Activated CD4-positive, alpha-beta T cell treated with anti-CD3 and anti-CD28 coated beads for 36 hours (primary cell): ENCODE data around the gene TRMT13. TPM values are rescaled to one million over a fixed set of nuclear protein-coding genes. Genes with fewer than 3 reads are reported as not detected.

Source experiments
- ATAC-seq: fragments of 200-7000 bp; cut with Tn5 transposase; one replicate; pipeline ENCODE4 v1.10.0; 2021; ENCODE audit warnings: mild to moderate bottlenecking, moderate library complexity
- CTCF ChIA-PET: fragments of 350-600 bp; sonication (Branson Sonifier 250); formaldehyde crosslinking; loops from one replicate; lab custom pipeline; 2021; ENCODE audit warnings: antibody characterized with exemption; lab: Charles Lee
- POLR2A ChIA-PET: fragments of 350-600 bp; sonication (Branson Sonifier 250); formaldehyde crosslinking; loops from one replicate; lab custom pipeline; 2021; ENCODE audit warnings: antibody characterized with exemption, inconsistent platforms; lab: Charles Lee
- DNase-seq: peaks from one replicate; pipeline ENCODE4 v3.0.0-alpha.2; 2020
- H3K27ac Mint-ChIP-seq: one replicate; pipeline ENCODE4 v1.8.0; 2021; ENCODE audit warnings: mixed read lengths
- H3K27me3 Mint-ChIP-seq: one replicate; pipeline ENCODE4 v1.8.0; 2021; ENCODE audit warnings: mixed read lengths
- H3K36me3 Mint-ChIP-seq: one replicate; pipeline ENCODE4 v1.8.0; 2021; ENCODE audit warnings: low read depth, mixed read lengths
- H3K4me1 Mint-ChIP-seq: one replicate; pipeline ENCODE4 v1.8.0; 2021; ENCODE audit warnings: mixed read lengths
- H3K4me3 Mint-ChIP-seq: one replicate; pipeline ENCODE4 v1.8.0; 2021; ENCODE audit warnings: mild to moderate bottlenecking, moderate library complexity, mixed read lengths
- H3K9me3 Mint-ChIP-seq: one replicate; pipeline ENCODE4 v1.8.0; 2021; ENCODE audit warnings: low read depth, mixed read lengths
- intact Hi-C, 2 experiments: fragments of 100-400 bp; cut with DNase I in 1 of 2; cut with micrococcal nuclease in 1 of 2; formaldehyde crosslinking; loops; one replicate each; pipeline versions ENCODE4 v1.14.2 to v1.15.1; 2022 to 2024; cut with DNase I, micrococcal nuclease
- total RNA-seq, 2 experiments: library from RNA; stranded (reverse); gene quantifications; one replicate each; pipeline ENCODE4 v1.2.3, GENCODE V29; 2021

Gene TRMT13
- total RNA-seq, 2 experiments from 2014 or later = 19.0 to 20.2 TPM

DNA sequence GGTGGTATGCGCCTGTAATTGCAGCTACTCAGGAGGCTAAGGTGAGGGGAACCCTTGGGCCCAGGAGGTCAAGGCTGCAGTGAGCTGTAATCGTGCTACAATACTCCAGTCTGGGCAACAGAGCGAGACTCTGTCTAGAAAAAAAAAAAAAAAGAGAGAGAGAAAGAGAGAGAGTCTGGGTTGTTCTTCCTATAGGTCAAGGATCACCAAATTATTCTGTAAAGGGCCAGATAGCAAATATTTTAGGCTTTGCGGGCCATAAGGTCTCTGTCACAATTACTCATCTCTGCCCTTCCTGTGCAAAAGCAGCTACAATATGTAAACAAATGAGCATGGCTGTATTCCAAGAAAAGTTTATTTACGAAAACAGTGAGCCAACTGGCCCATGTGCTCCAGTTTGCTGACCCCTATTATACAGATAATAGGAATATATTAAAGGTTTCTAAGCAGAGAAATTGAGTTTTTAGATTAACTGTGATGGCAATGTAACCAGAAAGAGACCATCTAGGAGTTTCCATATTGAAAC, 2.3 kb upstream of the TRMT13 start:
- POLR2A ChIA-PET = interaction anchor here (0.7 kb wide), 1 partner anchor 43 kb away, joined by 3 read pairs; no protein-coding TSS in a partner anchor
- H3K4me1 Mint-ChIP-seq = peaks cover 32% of the 10 kb centered on the region
- no peak for DNase-seq

DNA sequence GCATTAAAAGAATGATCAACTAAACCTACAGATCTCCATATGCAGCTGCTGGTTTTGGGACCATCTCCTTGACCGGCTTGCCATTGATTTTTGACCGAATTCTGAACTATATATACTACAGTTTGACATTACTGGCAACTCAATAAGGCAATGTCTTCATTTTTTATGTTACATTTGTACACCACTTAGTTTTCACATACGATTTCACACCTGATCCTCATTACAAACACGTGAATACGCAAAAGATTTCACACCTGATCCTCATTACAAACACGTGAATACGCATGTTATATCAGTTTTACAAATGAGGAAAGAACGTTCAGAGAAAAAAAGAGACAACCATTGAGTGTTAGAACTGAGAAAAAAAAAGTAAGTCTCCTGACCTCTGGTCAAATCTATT, 1.3 kb upstream of the TRMT13 start:
- Mint-ChIP-seq H3K36me3 (peaks cover 6% of the 10 kb centered on the region), H3K4me3 (peak overlapping the region; percentile 98), H3K9me3 (no peaks in the 10 kb centered on the region), H3K27ac (peak overlapping the region; percentile 98), H3K4me1 (peaks cover 32% of the 10 kb centered on the region), H3K27me3 (no peaks in the 10 kb centered on the region)
- POLR2A ChIA-PET = no interaction called here
- intact Hi-C loops = loop anchor here (1.0 to 5.0 kb wide), 9 partner anchors 94 to 327 kb away; partner anchors contain the start of genes AGL (in 1 of the 2), CDC14A (in 1 of the 2), DBT (in 1 of the 2) and RTCA (in 1 of the 2)
- CTCF ChIA-PET = no interaction called here
- ATAC-seq (no peak), DNase-seq (no peak)

More for the DNA sequence above, 2.3 kb upstream of the TRMT13 start:
- H3K27me3 Mint-ChIP-seq = no peaks in the 10 kb centered on the region
- ATAC-seq = no peak
- intact Hi-C loops = loop anchor here in 1 of 2 experiments (5.0 kb wide), 1 partner anchor 278 kb away; the partner anchor contains the start of gene AGL
- CTCF ChIA-PET = no interaction called here
- H3K4me3 Mint-ChIP-seq = no peak overlapping the region
- H3K9me3 Mint-ChIP-seq = no peaks in the 10 kb centered on the region
- H3K36me3 Mint-ChIP-seq = peaks cover 12% of the 10 kb centered on the region
- H3K27ac Mint-ChIP-seq = no peak overlapping the region

DNA sequence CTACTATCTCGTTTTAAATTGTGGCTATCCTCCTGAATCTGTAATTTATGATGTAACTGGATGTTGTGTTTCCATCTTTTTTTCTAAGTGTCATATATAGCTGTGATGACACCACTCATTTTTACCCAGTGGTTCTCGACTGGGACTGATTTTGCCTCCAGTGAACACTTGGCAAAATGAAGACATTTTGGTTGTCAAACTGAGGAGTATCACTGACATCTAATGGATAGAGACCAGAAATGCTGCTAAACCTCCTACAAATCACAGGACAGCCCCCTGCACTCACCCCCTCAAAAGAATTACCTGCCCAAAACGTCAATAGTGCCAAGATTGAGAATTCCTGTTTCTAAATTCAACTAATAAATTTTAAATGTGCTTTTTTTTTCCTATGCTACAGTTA, 1.9 kb downstream of the TRMT13 start:
- CTCF ChIA-PET = interaction anchor here (3.6 kb wide), 1 partner anchor 325 kb away, joined by 22 read pairs; no protein-coding TSS in a partner anchor
- H3K4me3 Mint-ChIP-seq = no peak overlapping the region
- no peak for ATAC-seq

DNA sequence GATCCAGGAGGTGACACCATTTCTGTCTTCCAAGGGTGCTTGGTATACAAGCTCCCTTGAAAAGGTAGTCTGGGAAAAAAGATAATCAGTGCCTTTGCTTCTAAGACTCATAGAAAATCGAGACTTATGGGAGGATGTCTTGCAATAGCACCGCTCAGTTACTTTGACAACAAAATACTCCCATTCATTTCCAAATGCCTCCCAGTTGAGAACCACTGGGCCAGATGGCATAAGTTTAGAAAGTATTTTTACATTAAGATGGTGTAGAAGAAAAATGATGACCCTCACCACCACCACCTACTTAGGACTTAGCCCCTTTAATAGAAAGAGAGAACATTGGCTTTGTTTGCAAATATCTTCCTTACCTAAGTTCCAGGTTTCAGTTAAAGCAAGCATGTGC, 4.6 kb downstream of the TRMT13 start:
- ChIA-PET CTCF (no interaction called here), POLR2A (no interaction called here)
- no peak for ATAC-seq
- no peaks in the 10 kb centered on the region for H3K9me3 Mint-ChIP-seq
- intact Hi-C loops = no loop called here
- no peaks in the 10 kb centered on the region for H3K27me3 Mint-ChIP-seq
- peaks cover 13% of the 10 kb centered on the region for H3K4me1 Mint-ChIP-seq
- peaks cover 29% of the 10 kb centered on the region for H3K36me3 Mint-ChIP-seq
- H3K4me3 Mint-ChIP-seq = no peak overlapping the region
- no peak for DNase-seq
- H3K27ac Mint-ChIP-seq = no peak overlapping the region

More for the DNA sequence above, 1.9 kb downstream of the TRMT13 start:
- intact Hi-C loops = loop anchor here (1.0 to 5.0 kb wide), 2 partner anchors 283 to 327 kb away; partner anchors contain the start of gene AGL (in 1 of the 2)
- H3K36me3 Mint-ChIP-seq = peaks cover 20% of the 10 kb centered on the region
- POLR2A ChIA-PET = no interaction called here
- peak overlapping the region; percentile 0 for H3K27ac Mint-ChIP-seq
- H3K9me3 Mint-ChIP-seq = no peaks in the 10 kb centered on the region
- no peaks in the 10 kb centered on the region for H3K27me3 Mint-ChIP-seq
- DNase-seq = no peak
- H3K4me1 Mint-ChIP-seq = peaks cover 27% of the 10 kb centered on the region

DNA sequence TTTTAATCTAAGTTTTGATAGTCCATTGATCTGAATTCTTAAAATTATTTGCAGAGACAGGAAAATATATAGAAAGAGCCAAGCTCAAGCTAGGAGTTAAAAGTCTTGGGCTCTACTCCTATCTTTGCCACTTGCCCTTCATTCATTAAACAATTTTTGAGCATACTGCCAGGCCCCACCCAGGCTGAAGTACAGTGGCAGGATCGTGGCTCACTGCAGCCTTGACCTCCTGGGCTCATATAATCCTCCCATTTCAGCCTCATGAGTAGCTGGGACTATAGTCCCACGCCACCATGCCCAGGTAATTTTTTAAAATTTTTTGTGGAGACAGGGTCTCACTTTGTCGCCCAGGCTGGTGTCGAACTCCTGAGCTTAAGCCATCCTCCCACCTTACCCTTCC, 8.2 kb downstream of the TRMT13 start:
- ChIA-PET CTCF (no interaction called here), POLR2A (no interaction called here)
- H3K4me1 Mint-ChIP-seq = peaks cover 3% of the 10 kb centered on the region

DNA sequence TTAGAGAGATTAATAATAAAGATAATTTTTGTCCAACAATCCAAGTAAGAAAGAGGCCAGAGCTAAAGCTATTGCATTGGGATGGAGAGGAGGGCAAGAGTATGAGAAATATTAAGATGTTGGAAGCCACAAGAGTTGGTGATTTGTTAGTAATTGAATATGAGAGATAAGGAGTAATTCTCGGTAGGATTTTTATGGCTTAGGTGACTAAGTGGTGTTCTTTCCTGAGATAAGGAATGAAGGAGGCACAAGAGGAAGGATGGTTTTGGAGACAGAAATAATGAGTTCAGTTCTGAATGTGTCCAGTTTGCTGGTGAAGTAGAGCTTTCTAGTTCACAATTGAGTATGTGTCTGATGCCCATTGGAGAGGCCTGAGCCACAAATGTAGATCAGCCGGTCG, 9.4 kb downstream of the TRMT13 start:
- no peak for ATAC-seq
- no peak for DNase-seq
- ChIA-PET CTCF (interaction anchor here (0.7 to 1.2 kb wide), 2 partner anchors 9 to 317 kb away, joined by 3 read pairs; partner anchors contain the start of genes SASS6 and TRMT13), POLR2A (interaction anchor here (0.6 kb wide), 1 partner anchor 9 kb away, joined by 3 read pairs; no protein-coding TSS in a partner anchor)
- intact Hi-C loops = no loop called here
- H3K27me3 Mint-ChIP-seq = no peaks in the 10 kb centered on the region
- peaks cover 3% of the 10 kb centered on the region for H3K4me1 Mint-ChIP-seq
- H3K27ac Mint-ChIP-seq = no peak overlapping the region
- no peak overlapping the region for H3K4me3 Mint-ChIP-seq
- no peaks in the 10 kb centered on the region for H3K9me3 Mint-ChIP-seq
- peaks cover 40% of the 10 kb centered on the region for H3K36me3 Mint-ChIP-seq

More for the DNA sequence above, 8.2 kb downstream of the TRMT13 start:
- H3K27me3 Mint-ChIP-seq = no peaks in the 10 kb centered on the region
- no peaks in the 10 kb centered on the region for H3K9me3 Mint-ChIP-seq
- intact Hi-C loops = no loop called here
- no peak for DNase-seq
- peaks cover 42% of the 10 kb centered on the region for H3K36me3 Mint-ChIP-seq
- no peak overlapping the region for H3K4me3 Mint-ChIP-seq
- ATAC-seq = no peak
- H3K27ac Mint-ChIP-seq = peak overlapping the region; percentile 32

DNA sequence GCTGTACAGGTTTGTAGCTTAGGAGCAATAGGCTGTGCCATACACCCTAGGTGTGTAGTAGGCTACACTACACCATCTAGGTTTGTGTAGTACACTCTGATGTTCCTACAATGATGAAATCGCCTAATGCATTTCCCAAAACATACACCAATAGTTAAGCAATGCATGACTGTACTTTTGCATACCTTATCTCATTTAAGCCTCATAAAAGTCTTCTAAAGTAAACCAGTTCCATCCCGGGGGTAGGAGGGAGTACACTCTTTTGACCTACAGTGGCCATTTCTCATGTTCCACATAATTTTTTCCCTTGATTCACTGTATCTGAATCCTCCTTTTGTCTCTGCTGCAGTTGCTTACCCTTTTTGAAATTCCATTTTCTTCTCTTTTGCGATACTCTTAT, 12.2 kb downstream of the TRMT13 start:
- no peak overlapping the region for H3K27ac Mint-ChIP-seq
- POLR2A ChIA-PET = no interaction called here
- CTCF ChIA-PET = interaction anchor here (0.6 kb wide), 1 partner anchor 72 kb away, joined by 3 read pairs; no protein-coding TSS in a partner anchor
- ATAC-seq = no peak
- intact Hi-C loops = no loop called here
- DNase-seq = no peak
- H3K4me1 Mint-ChIP-seq = peaks cover 3% of the 10 kb centered on the region
- H3K27me3 Mint-ChIP-seq = no peaks in the 10 kb centered on the region
- peaks cover 33% of the 10 kb centered on the region for H3K36me3 Mint-ChIP-seq
- H3K9me3 Mint-ChIP-seq = no peaks in the 10 kb centered on the region
- H3K4me3 Mint-ChIP-seq = no peak overlapping the region

DNA sequence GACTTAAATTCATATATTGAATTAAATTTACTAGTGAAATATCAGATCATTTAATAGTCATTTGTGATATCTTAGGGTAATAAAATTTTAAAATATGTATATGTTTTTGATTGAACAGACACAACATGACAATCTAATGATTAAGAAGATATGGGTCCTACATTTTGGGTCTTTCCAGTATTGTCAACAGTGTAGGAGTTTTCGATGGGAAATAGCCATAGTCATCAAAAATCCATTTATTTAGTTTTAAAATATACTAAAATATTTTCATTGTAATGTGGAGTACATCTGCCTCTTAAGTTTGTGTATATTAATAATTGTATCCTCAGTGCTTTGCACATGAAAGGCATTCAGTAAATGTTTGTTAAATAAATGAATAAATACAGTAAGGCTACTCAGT, 14.0 kb downstream of the TRMT13 start:
- Mint-ChIP-seq H3K27ac (no peak overlapping the region), H3K4me3 (no peak overlapping the region), H3K27me3 (no peaks in the 10 kb centered on the region), H3K36me3 (peaks cover 33% of the 10 kb centered on the region), H3K9me3 (no peaks in the 10 kb centered on the region), H3K4me1 (peaks cover 4% of the 10 kb centered on the region)
- POLR2A ChIA-PET = no interaction called here
- intact Hi-C loops = no loop called here
- no peak for ATAC-seq
- no peak for DNase-seq
- CTCF ChIA-PET = interaction anchor here (1.1 kb wide), 2 partner anchors 14 to 177 kb away, joined by 3 to 4 read pairs; partner anchors contain the start of genes SASS6, SLC35A3 and TRMT13

DNA sequence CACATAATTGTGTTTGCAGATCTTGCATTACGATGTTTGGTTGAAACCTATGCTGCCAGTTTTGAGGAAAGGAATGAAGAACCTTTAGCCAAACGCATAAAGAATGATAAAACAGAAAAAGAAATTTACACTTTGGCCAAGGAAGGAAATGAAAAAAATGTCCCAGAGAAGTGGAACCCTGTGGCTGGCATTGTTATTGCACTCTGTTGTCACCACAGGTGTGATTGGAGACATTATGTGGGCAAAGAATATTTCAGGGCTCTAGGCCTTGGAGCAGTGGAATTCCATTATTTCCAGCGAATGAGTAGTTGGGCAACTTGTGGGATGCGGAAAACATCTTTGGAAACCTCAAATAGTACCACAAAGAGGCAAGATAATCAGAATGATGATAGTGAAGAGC, 14.9 kb downstream of the TRMT13 start:
- ATAC-seq = no peak
- ChIA-PET POLR2A (no interaction called here), CTCF (interaction anchor here (0.7 to 1.1 kb wide), 2 partner anchors 82 to 178 kb away, joined by 3 to 4 read pairs; partner anchors contain the start of gene SLC35A3)
- H3K27ac Mint-ChIP-seq = no peak overlapping the region
- H3K4me1 Mint-ChIP-seq = peaks cover 8% of the 10 kb centered on the region
- no peak overlapping the region for H3K4me3 Mint-ChIP-seq
- peaks cover 27% of the 10 kb centered on the region for H3K36me3 Mint-ChIP-seq
- no peak for DNase-seq
- intact Hi-C loops = no loop called here
- H3K9me3 Mint-ChIP-seq = no peaks in the 10 kb centered on the region
- H3K27me3 Mint-ChIP-seq = no peaks in the 10 kb centered on the region

DNA sequence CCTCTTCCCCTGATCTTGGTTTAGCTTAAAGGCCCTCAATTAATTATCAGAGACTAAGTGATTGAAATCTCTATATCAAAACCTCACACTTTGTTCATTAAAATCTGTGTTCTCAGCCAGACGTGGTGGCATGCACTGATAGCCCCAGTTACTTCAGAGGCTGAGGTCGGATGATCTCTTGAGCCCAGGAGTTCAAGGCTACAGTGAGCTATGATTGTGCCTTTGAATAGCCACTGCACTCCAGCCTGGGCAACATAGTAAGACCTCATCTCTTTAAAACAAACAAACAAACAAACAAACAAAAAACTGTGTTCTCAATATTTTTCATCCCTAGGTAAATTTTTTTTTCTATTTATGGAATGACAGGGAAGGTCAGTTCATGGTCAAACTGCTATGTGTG, 18.7 kb downstream of the TRMT13 start:
- DNase-seq (no peak), ATAC-seq (no peak)
- intact Hi-C loops = no loop called here
- H3K4me3 Mint-ChIP-seq = no peak overlapping the region
- ChIA-PET CTCF (interaction anchor here (1.1 kb wide), 1 partner anchor 115 kb away, joined by 3 read pairs; the partner anchor contains the start of gene RTCA), POLR2A (no interaction called here)
- no peaks in the 10 kb centered on the region for H3K27me3 Mint-ChIP-seq
- H3K4me1 Mint-ChIP-seq = peaks cover 8% of the 10 kb centered on the region
- no peaks in the 10 kb centered on the region for H3K9me3 Mint-ChIP-seq
- H3K27ac Mint-ChIP-seq = no peak overlapping the region
- H3K36me3 Mint-ChIP-seq = peaks cover 12% of the 10 kb centered on the region

DNA sequence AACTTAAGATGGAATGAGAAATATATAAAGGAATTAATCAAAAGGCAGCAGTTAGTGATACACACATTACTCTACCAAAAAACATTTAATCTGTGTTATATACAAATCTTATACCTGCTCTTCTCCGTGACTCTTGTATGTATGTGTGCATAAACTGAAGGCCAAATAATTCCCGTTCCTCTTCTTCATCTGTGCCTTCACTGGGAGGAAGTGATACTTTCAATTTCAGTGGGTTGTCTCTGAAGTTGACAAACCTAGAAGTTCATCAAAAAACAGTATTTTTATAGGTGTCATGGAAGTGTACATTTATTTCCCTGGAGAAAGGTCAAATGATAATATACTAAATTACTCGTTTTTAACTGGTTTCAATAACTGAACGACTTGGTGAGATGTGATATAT, 19.3 kb downstream of the TRMT13 start:
- ChIA-PET POLR2A (no interaction called here), CTCF (interaction anchor here (1.1 to 2.8 kb wide), 2 partner anchors 12 to 114 kb away, joined by 3 to 8 read pairs; partner anchors contain the start of gene RTCA)
- Mint-ChIP-seq H3K4me1 (peaks cover 8% of the 10 kb centered on the region), H3K4me3 (no peak overlapping the region), H3K36me3 (peaks cover 12% of the 10 kb centered on the region), H3K9me3 (no peaks in the 10 kb centered on the region), H3K27ac (no peak overlapping the region), H3K27me3 (no peaks in the 10 kb centered on the region)
- intact Hi-C loops = no loop called here
- peak; percentile 51 for ATAC-seq
- DNase-seq = no peak

DNA sequence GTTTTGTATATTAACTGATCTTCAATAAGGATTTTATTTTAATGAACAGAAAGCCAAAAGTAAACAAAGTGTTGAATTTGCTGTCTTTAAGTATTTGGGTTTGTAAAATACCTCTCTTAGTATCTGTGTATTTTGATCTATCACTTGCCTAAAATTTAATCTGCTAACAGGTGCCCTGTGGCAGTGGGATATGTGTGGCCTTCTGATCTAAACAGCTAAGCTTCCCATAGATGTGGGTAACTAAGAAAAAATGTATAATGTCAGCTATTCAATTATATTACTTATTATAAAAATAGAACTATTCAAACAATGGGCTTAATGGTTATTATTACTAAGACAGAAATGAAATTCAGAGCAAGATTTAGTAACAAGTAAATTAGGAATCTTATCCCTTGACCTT, 29.9 kb downstream of the TRMT13 start:
- CTCF ChIA-PET = interaction anchor here (0.7 to 1.4 kb wide), 2 partner anchors 58 to 298 kb away, joined by 3 read pairs; no protein-coding TSS in a partner anchor
- H3K4me1 Mint-ChIP-seq = no peaks in the 10 kb centered on the region

More for the DNA sequence above, 29.9 kb downstream of the TRMT13 start:
- no peak overlapping the region for H3K27ac Mint-ChIP-seq
- ATAC-seq (no peak), DNase-seq (no peak)
- no peaks in the 10 kb centered on the region for H3K36me3 Mint-ChIP-seq
- no peaks in the 10 kb centered on the region for H3K27me3 Mint-ChIP-seq
- no peak overlapping the region for H3K4me3 Mint-ChIP-seq
- intact Hi-C loops = no loop called here
- POLR2A ChIA-PET = no interaction called here
- no peaks in the 10 kb centered on the region for H3K9me3 Mint-ChIP-seq
